H9 (cell line): ENCODE results near the gene MCM8. TPM values are rescaled to one million over a fixed set of nuclear protein-coding genes. Genes with fewer than 3 reads are reported as not detected.

Experiments
- DNase-seq: peaks from one replicate; pipeline ENCODE4 v3.0.0-alpha.2; 2017
- H2AFZ ChIP-seq: one replicate; pipeline ENCODE4 v1.6.1; 2013; ENCODE audit warnings: mild to moderate bottlenecking, low read length, control low read depth, moderate library complexity
- H2AK5ac ChIP-seq: 2 replicates; pipeline ENCODE4 v1.6.1; 2013; ENCODE audit warnings: low read length, control low read depth, mixed read lengths; ENCODE audit not compliant: insufficient read length
- H2BK120ac ChIP-seq: one replicate; pipeline ENCODE4 v1.6.1; 2013; ENCODE audit warnings: low read depth, mild to moderate bottlenecking, low read length, control low read depth, inconsistent platforms; ENCODE audit not compliant: poor library complexity, severe bottlenecking
- H2BK12ac ChIP-seq: 2 replicates; pipeline ENCODE4 v1.6.1; 2013; ENCODE audit warnings: low read length, control low read depth, mixed read lengths, low read depth; ENCODE audit not compliant: insufficient read length
- H2BK15ac ChIP-seq: 2 replicates; pipeline ENCODE4 v1.6.1; 2013; ENCODE audit warnings: low read depth, low read length, control low read depth
- H2BK20ac ChIP-seq: one replicate; pipeline ENCODE4 v1.6.1; 2013; ENCODE audit warnings: low read depth, mild to moderate bottlenecking, low read length, control low read depth, inconsistent platforms; ENCODE audit not compliant: poor library complexity, severe bottlenecking
- H2BK5ac ChIP-seq: 2 replicates; pipeline ENCODE4 v1.6.1; 2013; ENCODE audit warnings: low read length, control low read depth, mixed read lengths; ENCODE audit not compliant: insufficient read length
- H3K14ac ChIP-seq: 2 replicates; pipeline ENCODE4 v1.6.1; 2013; ENCODE audit warnings: low read length, control low read depth; ENCODE audit not compliant: insufficient read depth
- H3K18ac ChIP-seq: 2 replicates; pipeline ENCODE4 v1.6.1; 2013; ENCODE audit warnings: low read depth, mild to moderate bottlenecking, mixed read lengths, low read length, control low read depth; ENCODE audit not compliant: insufficient read length
- H3K23ac ChIP-seq: 2 replicates; pipeline ENCODE4 v1.6.1; 2013; ENCODE audit warnings: low read length, control low read depth, mixed read lengths, low read depth; ENCODE audit not compliant: insufficient read length
- H3K23me2 ChIP-seq: 2 replicates; pipeline ENCODE4 v1.6.1; 2013; ENCODE audit warnings: low read depth, mild to moderate bottlenecking, mixed read lengths, low read length, control low read depth; ENCODE audit not compliant: insufficient read length, poor library complexity, severe bottlenecking
- H3K27ac ChIP-seq: 2 replicates; pipeline ENCODE4 v1.5.1; 2013; ENCODE audit warnings: low read length, control low read depth, mixed read lengths, low read depth; ENCODE audit not compliant: insufficient read length
- H3K27me3 ChIP-seq: 2 replicates; pipeline ENCODE4 v1.6.1; 2013; ENCODE audit warnings: low read length, control low read depth, inconsistent platforms; ENCODE audit not compliant: insufficient read depth
- H3K4ac ChIP-seq: 2 replicates; pipeline ENCODE4 v1.6.1; 2013; ENCODE audit warnings: low read depth, mild to moderate bottlenecking, control low read depth, inconsistent platforms, low read length, moderate library complexity
- H3K4me1 ChIP-seq: 2 replicates; pipeline ENCODE4 v1.6.1; 2013; ENCODE audit warnings: low read length, control low read depth, inconsistent platforms; ENCODE audit not compliant: insufficient read depth
- H3K4me2 ChIP-seq: 2 replicates; pipeline ENCODE4 v1.6.1; 2013; ENCODE audit warnings: low read length, control low read depth, mixed read lengths; ENCODE audit not compliant: insufficient read length, insufficient read depth
- H3K56ac ChIP-seq: 2 replicates; pipeline ENCODE4 v1.6.1; 2013; ENCODE audit warnings: low read depth, mild to moderate bottlenecking, mixed read lengths, low read length, control low read depth; ENCODE audit not compliant: insufficient read length
- H3K79me1 ChIP-seq: 2 replicates; pipeline ENCODE4 v1.6.1; 2013; ENCODE audit warnings: low read depth, mild to moderate bottlenecking, moderate library complexity, low read length, control low read depth, inconsistent platforms; ENCODE audit not compliant: insufficient read depth, poor library complexity, severe bottlenecking
- H3K79me2 ChIP-seq: 2 replicates; pipeline ENCODE4 v1.6.1; 2013; ENCODE audit warnings: low read length, control low read depth, inconsistent platforms; ENCODE audit not compliant: insufficient read depth
- H3K9ac ChIP-seq: 2 replicates; pipeline ENCODE4 v1.6.1; 2013; ENCODE audit warnings: low read length, control low read depth, mixed read lengths; ENCODE audit not compliant: insufficient read length; ENCODE audit errors: extremely low read depth
- H3K9me3 ChIP-seq: one replicate; pipeline ENCODE4 v1.6.1; 2013; ENCODE audit warnings: low read depth, low read length, inconsistent platforms; ENCODE audit not compliant: control insufficient read depth
- H3T11ph ChIP-seq: one replicate; pipeline ENCODE4 v1.6.1; 2013; ENCODE audit warnings: mild to moderate bottlenecking, low read length, control low read depth, inconsistent platforms
- H4K20me1 ChIP-seq: one replicate; pipeline ENCODE4 v1.6.1; 2013; ENCODE audit not compliant: control insufficient read depth, insufficient read length, insufficient read depth
- H4K5ac ChIP-seq: 2 replicates; pipeline ENCODE4 v1.6.1; 2013; ENCODE audit warnings: low read depth, mild to moderate bottlenecking, mixed read lengths, low read length, control low read depth; ENCODE audit not compliant: insufficient read length
- H4K8ac ChIP-seq: replicated peaks from 2 replicates; pipeline ENCODE4 v1.6.1; 2013; ENCODE audit warnings: low read length, control low read depth, mixed read lengths, low read depth; ENCODE audit not compliant: insufficient read length
- H4K91ac ChIP-seq: 2 replicates; pipeline ENCODE4 v1.6.1; 2013; ENCODE audit warnings: low read depth, mild to moderate bottlenecking, moderate library complexity, mixed read lengths, low read length, control low read depth; ENCODE audit not compliant: insufficient read length
- H3K27ac Mint-ChIP-seq, 3 experiments: 2 replicates in 2 of 3; 3 replicates in 1 of 3; pipeline ENCODE4 v1.8.0; 2020 to 2021; ENCODE audit warnings: mixed read lengths in 3 of 3, mild to moderate bottlenecking in 1 of 3, moderate library complexity in 1 of 3
- H3K27me3 Mint-ChIP-seq: 2 replicates; pipeline ENCODE4 v1.8.0; 2021; ENCODE audit warnings: low read depth, mild to moderate bottlenecking, moderate library complexity, mixed read lengths
- H3K36me3 Mint-ChIP-seq, 3 experiments: 2 replicates in 2 of 3; 3 replicates in 1 of 3; pipeline ENCODE4 v1.8.0; 2020 to 2021; ENCODE audit warnings: low read depth in 3 of 3, mixed read lengths in 3 of 3; ENCODE audit not compliant: insufficient read depth in 1 of 3
- H3K4me1 Mint-ChIP-seq, 2 experiments: 2 replicates each; pipeline ENCODE4 v1.8.0; 2020; ENCODE audit warnings: mixed read lengths in 2 of 2
- H3K4me3 Mint-ChIP-seq, 2 experiments: 2 replicates in 1 of 2; 3 replicates in 1 of 2; pipeline ENCODE4 v1.8.0; 2020 to 2021; ENCODE audit warnings: mild to moderate bottlenecking in 2 of 2, mixed read lengths in 2 of 2, moderate library complexity in 1 of 2
- H3K9me3 Mint-ChIP-seq, 2 experiments: 2 replicates in 1 of 2; 3 replicates in 1 of 2; pipeline ENCODE4 v1.8.0; 2020; ENCODE audit warnings: mild to moderate bottlenecking in 2 of 2, mixed read lengths in 2 of 2, moderate library complexity in 1 of 2
- CTCF ChIP-seq: fragments of 200-600 bp; sonication (generic); conservative IDR thresholded peaks from 3 replicates; pipeline ENCODE4 v1.8.0; 2021; ENCODE audit warnings: antibody characterized with exemption, mild to moderate bottlenecking
- WGBS: extraction: QIAGEN DNeasy Blood & Tissue Kit; methylation state at CpG from one replicate; pipeline ENCODE4 v1.1.7; 2013; ENCODE audit warnings: missing lambda C conversion rate, low lambda C conversion rate, mixed read lengths; ENCODE audit not compliant: insufficient read length; ENCODE audit errors: extremely low coverage; 5-methylcytosine and 5-hydroxymethylcytosine counted together
- total RNA-seq: library from RNA; stranded (reverse); gene quantifications from 2 replicates; pipeline ENCODE4 v1.2.1, GENCODE V29; 2021

Gene MCM8
- total RNA-seq, 1 experiment from 2014 or later: 32.2 TPM

GRCh38 chr20:5973172-5973571 is 22.7 kb downstream of the MCM8 start:
- no peak overlapping the region for H3K27ac Mint-ChIP-seq
- H3K4me1 ChIP-seq: no peaks in the 10 kb centered on the region
- no peak overlapping the region for H3K56ac ChIP-seq
- no peaks in the 10 kb centered on the region for H3K79me2 ChIP-seq
- no peak overlapping the region for H2BK15ac ChIP-seq
- no peak overlapping the region for H3K9ac ChIP-seq
- H3K4me3 Mint-ChIP-seq: no peak overlapping the region
- no peaks in the 10 kb centered on the region for H3K23me2 ChIP-seq
- peaks cover 30 to 73% (median 52%) of the 10 kb centered on the region in 3 experiments for H3K36me3 Mint-ChIP-seq
- H2AFZ ChIP-seq: no peak overlapping the region
- H4K20me1 ChIP-seq: no peaks in the 10 kb centered on the region
- H3K23ac ChIP-seq: no peak overlapping the region
- no peak for TF ChIP-seq CTCF
- H3K4me2 ChIP-seq: no peak overlapping the region
- H3K27me3 ChIP-seq: peaks cover 12% of the 10 kb centered on the region; the same call in 1 of the 2 replicates
- no peak overlapping the region for H3K27ac ChIP-seq
- no peak overlapping the region for H4K5ac ChIP-seq
- H2BK120ac ChIP-seq: no peak overlapping the region
- H2BK12ac ChIP-seq: no peak overlapping the region
- no peaks in the 10 kb centered on the region for H3K9me3 ChIP-seq
- no peaks in the 10 kb centered on the region for H3K9me3 Mint-ChIP-seq
- no peak overlapping the region for H3K18ac ChIP-seq
- no peaks in the 10 kb centered on the region for H3K79me1 ChIP-seq
- H2BK5ac ChIP-seq: no peak overlapping the region
- peaks cover 19 to 22% of the 10 kb centered on the region in 2 experiments for H3K4me1 Mint-ChIP-seq
- no peak overlapping the region for H2BK20ac ChIP-seq
- no peak overlapping the region for H3K14ac ChIP-seq
- peaks cover 52% of the 10 kb centered on the region for H3K27me3 Mint-ChIP-seq
- H3T11ph ChIP-seq: no peak overlapping the region
- no peak for DNase-seq
- no peak overlapping the region for H3K4ac ChIP-seq
- no CpG with 5 or more reads among the region's 2 CpGs for WGBS
- H2AK5ac ChIP-seq: no peak overlapping the region
- no peak overlapping the region for H4K91ac ChIP-seq
- H4K8ac ChIP-seq: no peak overlapping the region
